ENCODE results near the gene TRPC3.

Gene TRPC3

GRCh38 chr4:121829511-121829910, 122.3 kb downstream of the TRPC3 start:
- TF ChIP-seq, protein P1, sequence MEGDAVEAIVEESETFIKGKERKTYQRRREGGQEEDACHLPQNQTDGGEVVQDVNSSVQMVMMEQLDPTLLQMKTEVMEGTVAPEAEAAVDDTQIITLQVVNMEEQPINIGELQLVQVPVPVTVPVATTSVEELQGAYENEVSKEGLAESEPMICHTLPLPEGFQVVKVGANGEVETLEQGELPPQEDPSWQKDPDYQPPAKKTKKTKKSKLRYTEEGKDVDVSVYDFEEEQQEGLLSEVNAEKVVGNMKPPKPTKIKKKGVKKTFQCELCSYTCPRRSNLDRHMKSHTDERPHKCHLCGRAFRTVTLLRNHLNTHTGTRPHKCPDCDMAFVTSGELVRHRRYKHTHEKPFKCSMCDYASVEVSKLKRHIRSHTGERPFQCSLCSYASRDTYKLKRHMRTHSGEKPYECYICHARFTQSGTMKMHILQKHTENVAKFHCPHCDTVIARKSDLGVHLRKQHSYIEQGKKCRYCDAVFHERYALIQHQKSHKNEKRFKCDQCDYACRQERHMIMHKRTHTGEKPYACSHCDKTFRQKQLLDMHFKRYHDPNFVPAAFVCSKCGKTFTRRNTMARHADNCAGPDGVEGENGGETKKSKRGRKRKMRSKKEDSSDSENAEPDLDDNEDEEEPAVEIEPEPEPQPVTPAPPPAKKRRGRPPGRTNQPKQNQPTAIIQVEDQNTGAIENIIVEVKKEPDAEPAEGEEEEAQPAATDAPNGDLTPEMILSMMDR (IDR thresholded peaks at IDR 0.05; ENCODE audit: insufficient read depth, low read length, poor library complexity, severe bottlenecking) = no peak
- no peaks in the 10 kb centered on the region for H3K27me3 ChIP-seq (replicated peaks; ENCODE audit: control insufficient read depth, insufficient read depth, low read length)
- no peak for DNase-seq (ENCODE audit: extremely low read depth, insufficient read length)

More at GRCh38 chr4:121829511-121829910, 122.3 kb downstream of the TRPC3 start:
- Histone ChIP-seq H3K4me3 (replicated peaks; ENCODE audit: low read depth, low read length) (no peak overlapping the region), H3K36me3 (ENCODE audit: control insufficient read depth, insufficient read depth, low read length) (no peaks in the 10 kb centered on the region)
